ENCODE data around the gene ARNT2.

- TF ChIP-seq CTCF (IDR thresholded peaks at IDR 0.05) (no peak), SIN3A (IDR thresholded peaks at IDR 0.05; ENCODE audit: borderline replicate concordance, insufficient read depth, low read depth, low read length) (no peak)
These were observed 95.8 kb downstream of the ARNT2 start for GRCh38 chr15:80500021-80500420.
